ENCODE results near the gene MT1B.

Gene MT1B

GRCh38 chr16:56701534-56701933 lies 49.8 kb downstream of the MT1B start:
- DNase-seq (ENCODE audit: low read depth): no peak
- H3K4me3 ChIP-seq (ENCODE audit: low read depth, low read length): no peak overlapping the region
- no peak for TF ChIP-seq CTCF (conservative IDR thresholded peaks at IDR 0.05; ENCODE audit: low read depth, low read length)
